Parathyroid adenoma (tissue), 2 donors: ENCODE measurements around the gene MARF1.
"Not testable (repeated sequence)": the region's sequence is repeated elsewhere in the genome, so short reads cannot be mapped to it uniquely, and the experiment has no call there.

Experiments used
- H2AFZ ChIP-seq: fragments of 300-600 bp; sonication (generic); one replicate; pipeline ENCODE4 v1.7.0; 2017; ENCODE audit warnings: antibody characterized with exemption, mild to moderate bottlenecking
- H3K27ac ChIP-seq: fragments of 300-600 bp; sonication (generic); one replicate; pipeline ENCODE4 v1.7.0; 2017
- H3K27me3 ChIP-seq: fragments of 300-600 bp; sonication (generic); one replicate; pipeline ENCODE4 v1.7.0; 2017; ENCODE audit warnings: low read length; ENCODE audit not compliant: control insufficient read depth, insufficient read depth
- H3K36me3 ChIP-seq: fragments of 300-600 bp; sonication (generic); one replicate; pipeline ENCODE4 v1.7.0; 2017; ENCODE audit warnings: low read length; ENCODE audit not compliant: control insufficient read depth, insufficient read depth
- H3K4me1 ChIP-seq: fragments of 300-600 bp; sonication (generic); one replicate; pipeline ENCODE4 v1.7.0; 2017; ENCODE audit warnings: control low read depth
- H3K4me2 ChIP-seq: fragments of 300-600 bp; sonication (generic); one replicate; pipeline ENCODE4 v1.7.0; 2017; ENCODE audit warnings: low read length
- H3K4me3 ChIP-seq: fragments of 300-600 bp; sonication (generic); one replicate; pipeline ENCODE4 v1.7.0; 2017; ENCODE audit warnings: low read depth, low read length
- H3K79me2 ChIP-seq: fragments of 300-600 bp; sonication (generic); one replicate; pipeline ENCODE4 v1.7.0; 2017; ENCODE audit warnings: control low read depth
- H3K9ac ChIP-seq: fragments of 300-600 bp; sonication (generic); one replicate; pipeline ENCODE4 v1.7.0; 2017; ENCODE audit warnings: mild to moderate bottlenecking
- H3K9me3 ChIP-seq: fragments of 300-600 bp; sonication (generic); one replicate; pipeline ENCODE4 v1.7.0; 2017; ENCODE audit warnings: low read length; ENCODE audit not compliant: control insufficient read depth
- CTCF ChIP-seq: fragments of 300-600 bp; sonication (generic); IDR thresholded peaks from one replicate; pipeline ENCODE4 v1.7.0; 2017; ENCODE audit warnings: antibody characterized with exemption, mild to moderate bottlenecking
- donor health status: primary hyperparathyroidism.

MARF1 gene

GRCh38 chr16:15573274-15573895 is 69.6 kb downstream of the MARF1 start:
- Histone ChIP-seq H3K4me3 (no peak overlapping the region), H3K27ac (no peak overlapping the region), H3K27me3 (no peaks in the 10 kb centered on the region), H3K9me3 (no peaks in the 10 kb centered on the region), H3K79me2 (no peaks in the 10 kb centered on the region), H3K4me2 (no peak overlapping the region), H3K9ac (no peak overlapping the region), H3K4me1 (peaks cover 8% of the 10 kb centered on the region), H2AFZ (no peak overlapping the region), H3K36me3 (no peaks in the 10 kb centered on the region)
- no peak for TF ChIP-seq CTCF

DNA sequence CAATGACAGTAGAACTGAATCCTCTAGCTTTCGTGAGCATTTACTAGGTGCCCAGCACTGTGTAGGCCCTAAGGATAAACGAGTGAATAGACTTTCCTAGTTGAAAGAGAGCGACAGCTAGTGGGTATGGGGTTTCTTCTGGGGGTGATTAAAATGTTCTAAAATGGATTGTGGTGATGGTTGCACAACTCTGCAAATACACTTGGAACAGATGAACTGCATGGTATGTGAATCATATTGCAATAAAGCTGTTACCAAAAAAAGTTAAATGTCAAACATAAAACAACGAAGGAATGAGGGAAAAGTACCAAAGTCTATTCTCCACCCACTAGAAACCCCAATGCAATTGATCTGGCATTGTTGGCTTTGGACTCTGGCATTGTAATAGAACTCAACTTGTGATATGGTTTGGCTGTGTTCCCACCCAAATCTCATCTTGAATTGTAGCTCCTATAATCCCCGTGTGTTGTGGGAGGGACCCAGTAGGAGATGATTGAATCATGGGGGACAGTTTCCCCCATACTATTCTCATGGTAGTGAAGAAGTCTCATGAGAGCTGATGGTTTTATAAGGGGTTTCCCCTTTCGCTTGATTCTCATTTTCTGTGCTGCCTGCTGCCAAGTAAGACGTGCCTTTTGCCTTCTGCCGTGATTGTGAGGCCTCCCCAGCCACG is 70.5 kb downstream of the MARF1 start:
- H3K9me3 ChIP-seq, result no peaks in the 10 kb centered on the region
- no peak overlapping the region for H3K4me2 ChIP-seq
- no peak overlapping the region for H3K4me3 ChIP-seq
- TF ChIP-seq CTCF, result no peak
- no peaks in the 10 kb centered on the region for H3K27me3 ChIP-seq
- H3K9ac ChIP-seq, result no peak overlapping the region
- H2AFZ ChIP-seq, result no peak overlapping the region
- no peak overlapping the region for H3K27ac ChIP-seq
- H3K4me1 ChIP-seq, result peaks cover 8% of the 10 kb centered on the region
- H3K36me3 ChIP-seq, result no peaks in the 10 kb centered on the region
- no peaks in the 10 kb centered on the region for H3K79me2 ChIP-seq

DNA sequence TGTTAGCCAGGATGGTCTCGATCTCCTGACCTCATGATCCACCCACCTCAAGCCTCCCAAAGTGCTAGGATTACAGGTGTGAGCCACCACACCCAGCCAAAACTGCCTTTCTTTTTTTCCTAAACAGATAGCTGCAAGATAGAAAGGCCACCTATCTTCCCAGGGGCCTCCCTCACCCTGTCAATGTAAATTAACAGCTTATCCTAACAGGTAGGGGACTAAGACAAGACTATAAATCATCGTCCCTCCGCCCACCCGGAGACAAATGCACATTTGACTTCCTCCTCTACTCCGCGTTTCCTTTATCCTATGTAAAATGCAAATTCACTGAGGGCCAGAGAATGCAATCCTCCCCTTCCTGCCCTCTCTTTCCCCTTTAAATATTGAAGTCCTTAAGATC is 71.4 kb downstream of the MARF1 start:
- no peaks in the 10 kb centered on the region for H3K9me3 ChIP-seq
- H2AFZ ChIP-seq, result no peak overlapping the region
- no peak overlapping the region for H3K27ac ChIP-seq
- H3K4me1 ChIP-seq, result peaks cover 8% of the 10 kb centered on the region
- no peak overlapping the region for H3K4me3 ChIP-seq
- no peaks in the 10 kb centered on the region for H3K36me3 ChIP-seq
- H3K9ac ChIP-seq, result no peak overlapping the region
- no peaks in the 10 kb centered on the region for H3K27me3 ChIP-seq
- no peak overlapping the region for H3K4me2 ChIP-seq
- no peaks in the 10 kb centered on the region for H3K79me2 ChIP-seq
- TF ChIP-seq CTCF, result no peak

- not testable (repeated sequence) for H3K9ac ChIP-seq, H3K4me3 ChIP-seq, H3K9me3 ChIP-seq, H2AFZ ChIP-seq, H3K36me3 ChIP-seq, H3K4me1 ChIP-seq, H3K79me2 ChIP-seq, H3K4me2 ChIP-seq, H3K27me3 ChIP-seq, H3K27ac ChIP-seq
Measured at GRCh38 chr16:15570666-15571065, 72.3 kb downstream of the MARF1 start.

- Histone ChIP-seq H3K27me3 (no peaks in the 10 kb centered on the region), H3K4me2 (no peak overlapping the region), H3K9ac (no peak overlapping the region), H3K27ac (no peak overlapping the region), H2AFZ (no peak overlapping the region), H3K9me3 (no peaks in the 10 kb centered on the region), H3K4me1 (no peaks in the 10 kb centered on the region), H3K79me2 (no peaks in the 10 kb centered on the region), H3K4me3 (no peak overlapping the region), H3K36me3 (no peaks in the 10 kb centered on the region)
- TF ChIP-seq CTCF, result no peak
Measured at GRCh38 chr16:15567823-15568222, 75.1 kb downstream of the MARF1 start.
